HUES48 (cell line): Measurements from ENCODE around the gene C4orf51.

Experiments used
- H3K27ac ChIP-seq: one replicate; pipeline ENCODE4 v1.7.0; 2013; ENCODE audit warnings: low read depth, low read length, inconsistent platforms
- H3K27me3 ChIP-seq: 2 replicates; pipeline ENCODE4 v1.6.1; 2013; ENCODE audit warnings: mild to moderate bottlenecking, low read length; ENCODE audit not compliant: control insufficient read depth, insufficient read depth
- H3K36me3 ChIP-seq: 2 replicates; pipeline ENCODE4 v1.6.1; 2013; ENCODE audit warnings: low read length; ENCODE audit not compliant: control insufficient read depth, insufficient read depth
- H3K4me1 ChIP-seq: 2 replicates; pipeline ENCODE4 v1.6.1; 2013; ENCODE audit warnings: mild to moderate bottlenecking, low read length; ENCODE audit not compliant: control insufficient read depth, insufficient read depth
- H3K4me3 ChIP-seq: 2 replicates; pipeline ENCODE4 v1.5.1; 2013; ENCODE audit warnings: mild to moderate bottlenecking, low read depth, low read length
- H3K9ac ChIP-seq: 2 replicates; pipeline ENCODE4 v1.6.1; 2013; ENCODE audit warnings: mild to moderate bottlenecking, low read depth, low read length, moderate library complexity
- H3K9me3 ChIP-seq: 2 replicates; pipeline ENCODE4 v1.6.1; 2013; ENCODE audit warnings: low read length; ENCODE audit not compliant: control insufficient read depth, insufficient read depth

Gene C4orf51

GRCh38 chr4:145703850-145704497, 24.0 kb downstream of the C4orf51 start:
- H3K9me3 ChIP-seq = 0 out of 2 replicates have a peak, but pooled peaks cover 2% of the 10 kb centered on the region
- peaks cover 23% of the 10 kb centered on the region for H3K4me1 ChIP-seq
- H3K9ac ChIP-seq = no peak overlapping the region
- peak overlapping the region; percentile 83 for H3K27ac ChIP-seq
- H3K4me3 ChIP-seq = 0 out of 2 replicates have a peak overlapping the region, but pooled peaks have one; percentile 34
- H3K27me3 ChIP-seq = no peaks in the 10 kb centered on the region
- H3K36me3 ChIP-seq = no peaks in the 10 kb centered on the region

DNA sequence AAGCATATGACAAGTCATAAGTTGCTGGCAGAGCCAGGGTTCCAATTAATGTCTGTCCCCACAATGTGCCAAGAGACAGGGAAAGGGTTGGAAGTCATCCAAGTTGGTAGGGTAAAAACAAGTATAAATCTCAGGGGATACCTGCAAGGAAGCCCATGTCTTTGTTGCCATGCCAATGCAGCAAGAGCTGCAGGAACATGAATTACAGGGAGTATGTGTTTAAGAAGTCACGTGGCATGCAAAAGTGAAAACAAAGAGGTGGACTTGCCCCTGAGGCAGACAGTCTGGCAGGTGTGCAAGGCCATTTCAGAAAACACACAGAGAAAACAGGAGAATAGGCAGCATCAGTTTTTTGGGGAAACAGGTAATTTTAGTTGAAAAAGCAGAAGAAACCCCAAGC, 29.4 kb downstream of the C4orf51 start:
- no peaks in the 10 kb centered on the region for H3K9me3 ChIP-seq
- H3K9ac ChIP-seq = no peak overlapping the region
- H3K27ac ChIP-seq = no peak overlapping the region
- H3K27me3 ChIP-seq = no peaks in the 10 kb centered on the region
- peaks cover 12% of the 10 kb centered on the region for H3K4me1 ChIP-seq
- H3K36me3 ChIP-seq = no peaks in the 10 kb centered on the region
- no peak overlapping the region for H3K4me3 ChIP-seq

- Histone ChIP-seq H3K27me3 (no peaks in the 10 kb centered on the region), H3K9me3 (no peaks in the 10 kb centered on the region), H3K27ac (no peak overlapping the region), H3K36me3 (no peaks in the 10 kb centered on the region), H3K4me3 (no peak overlapping the region), H3K9ac (no peak overlapping the region), H3K4me1 (peaks cover 7% of the 10 kb centered on the region)
Measured at GRCh38 chr4:145709843-145710242, 29.9 kb downstream of the C4orf51 start.

GRCh38 chr4:145716200-145716599, 36.3 kb downstream of the C4orf51 start:
- Histone ChIP-seq H3K36me3 (no peaks in the 10 kb centered on the region), H3K27ac (no peak overlapping the region), H3K9me3 (no peaks in the 10 kb centered on the region), H3K4me1 (peaks cover 4% of the 10 kb centered on the region; the same call in 1 of the 2 replicates), H3K4me3 (no peak overlapping the region), H3K9ac (no peak overlapping the region), H3K27me3 (no peaks in the 10 kb centered on the region)

DNA sequence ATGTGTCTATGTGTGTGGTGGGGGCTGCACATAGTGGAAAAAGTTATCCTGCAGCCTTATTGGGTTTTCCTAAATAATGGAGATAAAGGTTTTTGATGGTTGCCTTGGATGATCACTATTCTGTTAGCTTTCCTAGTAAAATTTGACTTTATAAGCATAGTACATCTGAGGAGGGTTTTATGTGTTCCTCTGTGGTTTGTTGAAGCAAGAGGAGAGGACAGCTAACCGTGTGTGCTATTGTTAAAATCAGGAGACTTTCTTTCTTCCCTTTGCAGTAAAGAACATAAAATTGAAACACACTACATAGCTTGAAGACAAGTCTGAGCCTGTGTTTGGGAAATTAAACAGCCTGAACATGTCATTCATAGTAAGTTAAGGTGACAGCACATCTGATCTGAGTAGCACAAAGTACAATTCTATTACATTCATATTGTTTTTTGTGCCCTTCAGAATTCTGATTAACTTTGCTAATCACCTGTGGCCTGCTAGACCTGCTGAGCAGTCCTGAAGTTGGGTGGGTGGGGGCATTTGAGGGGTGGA, 36.8 kb downstream of the C4orf51 start:
- no peak overlapping the region for H3K27ac ChIP-seq
- peaks cover 4% of the 10 kb centered on the region; the same call in 1 of the 2 replicates for H3K4me1 ChIP-seq
- H3K9ac ChIP-seq = no peak overlapping the region
- no peaks in the 10 kb centered on the region for H3K9me3 ChIP-seq
- no peaks in the 10 kb centered on the region for H3K27me3 ChIP-seq
- no peaks in the 10 kb centered on the region for H3K36me3 ChIP-seq
- H3K4me3 ChIP-seq = no peak overlapping the region

DNA sequence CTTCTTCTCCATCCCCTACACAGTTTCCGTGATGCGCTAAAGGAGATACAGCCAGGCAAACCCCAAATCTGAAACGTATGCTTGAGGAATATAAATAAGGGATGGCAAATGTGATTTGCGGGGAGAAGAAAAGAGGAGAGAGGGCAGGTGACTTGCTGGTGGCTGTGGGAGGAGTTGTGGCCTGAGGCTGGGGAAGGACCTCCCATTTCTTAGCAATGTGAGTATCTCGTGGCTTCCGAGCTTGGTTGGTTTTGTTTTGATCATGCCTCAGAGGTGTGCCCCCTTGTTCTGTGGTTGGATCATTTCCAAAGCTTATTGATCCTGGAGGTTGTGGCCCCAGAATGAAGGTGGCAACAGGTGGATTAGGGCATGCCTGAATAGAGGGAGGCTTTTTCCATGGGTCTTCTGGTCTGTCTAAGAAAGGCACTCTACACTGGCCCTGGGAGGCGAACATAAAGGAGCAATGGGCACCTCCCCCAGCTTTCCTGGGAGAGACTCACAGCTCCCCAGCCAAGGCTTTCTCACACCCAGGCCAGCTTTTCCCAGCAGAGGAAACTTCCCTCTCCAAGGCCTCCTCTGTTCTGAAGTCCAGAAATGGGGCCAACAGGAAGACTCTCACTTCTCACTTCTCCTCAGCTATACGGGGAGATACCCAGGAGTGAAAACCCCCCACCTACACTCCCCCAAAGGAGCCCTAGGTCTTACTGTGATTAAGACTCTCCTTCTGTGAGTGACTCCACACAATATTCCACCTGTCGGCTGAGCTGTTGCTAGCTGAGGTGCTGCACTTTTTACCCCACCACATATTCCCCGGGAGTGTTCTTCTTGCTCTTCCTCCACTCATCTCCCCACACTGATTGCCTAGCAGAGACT, 40.0 kb downstream of the C4orf51 start:
- peaks cover 4% of the 10 kb centered on the region; the same call in 1 of the 2 replicates for H3K4me1 ChIP-seq
- no peak overlapping the region for H3K9ac ChIP-seq
- H3K4me3 ChIP-seq = no peak overlapping the region
- H3K27me3 ChIP-seq = no peaks in the 10 kb centered on the region
- H3K36me3 ChIP-seq = no peaks in the 10 kb centered on the region
- H3K27ac ChIP-seq = no peak overlapping the region
- H3K9me3 ChIP-seq = peaks cover 3% of the 10 kb centered on the region; the same call in 1 of the 2 replicates

- Histone ChIP-seq H3K9ac (no peak overlapping the region), H3K27me3 (no peaks in the 10 kb centered on the region), H3K27ac (no peak overlapping the region), H3K36me3 (no peaks in the 10 kb centered on the region), H3K4me3 (no peak overlapping the region), H3K4me1 (peaks cover 4% of the 10 kb centered on the region; the same call in 1 of the 2 replicates), H3K9me3 (peaks cover 3% of the 10 kb centered on the region; the same call in 1 of the 2 replicates)
Measured at GRCh38 chr4:145720656-145721055, 40.7 kb downstream of the C4orf51 start.

DNA sequence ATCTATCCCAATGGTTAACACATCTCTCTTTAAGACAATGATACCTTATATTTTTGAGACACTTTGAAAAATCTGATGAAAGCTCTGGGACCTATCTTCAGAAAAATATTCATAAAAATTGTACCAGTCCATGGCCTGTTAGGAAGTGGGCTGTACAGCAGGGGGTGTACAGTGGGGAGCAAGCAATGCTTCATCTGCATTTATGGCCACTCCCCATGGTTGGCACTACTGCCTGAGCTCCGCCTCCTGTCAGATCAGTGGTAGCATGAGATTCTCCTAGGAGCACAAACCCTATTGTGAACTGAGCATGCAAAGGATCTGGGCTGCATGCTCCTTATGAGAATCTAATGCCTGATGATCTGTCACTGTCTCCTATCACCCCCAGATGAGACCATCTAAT, 42.6 kb downstream of the C4orf51 start:
- Histone ChIP-seq H3K27ac (no peak overlapping the region), H3K9ac (no peak overlapping the region), H3K4me3 (no peak overlapping the region), H3K27me3 (no peaks in the 10 kb centered on the region), H3K36me3 (no peaks in the 10 kb centered on the region), H3K9me3 (peaks cover 3% of the 10 kb centered on the region; the same call in 1 of the 2 replicates), H3K4me1 (peaks cover 4% of the 10 kb centered on the region; the same call in 1 of the 2 replicates)

GRCh38 chr4:145723336-145723735, 43.4 kb downstream of the C4orf51 start:
- Histone ChIP-seq H3K4me1 (peaks cover 4% of the 10 kb centered on the region; the same call in 1 of the 2 replicates), H3K9me3 (peaks cover 3% of the 10 kb centered on the region; the same call in 1 of the 2 replicates), H3K27ac (no peak overlapping the region), H3K4me3 (no peak overlapping the region), H3K9ac (no peak overlapping the region), H3K27me3 (no peaks in the 10 kb centered on the region), H3K36me3 (no peaks in the 10 kb centered on the region)

GRCh38 chr4:145730026-145730425, 50.1 kb downstream of the C4orf51 start:
- Histone ChIP-seq H3K9me3 (no peaks in the 10 kb centered on the region), H3K4me1 (peaks cover 19% of the 10 kb centered on the region), H3K27me3 (no peaks in the 10 kb centered on the region), H3K9ac (no peak overlapping the region), H3K36me3 (no peaks in the 10 kb centered on the region), H3K27ac (no peak overlapping the region), H3K4me3 (no peak overlapping the region)

- Histone ChIP-seq H3K27me3 (no peaks in the 10 kb centered on the region), H3K9me3 (no peaks in the 10 kb centered on the region), H3K4me3 (no peak overlapping the region), H3K36me3 (no peaks in the 10 kb centered on the region), H3K27ac (no peak overlapping the region), H3K4me1 (peaks cover 28% of the 10 kb centered on the region), H3K9ac (no peak overlapping the region)
Measured at GRCh38 chr4:145731028-145731427, 51.1 kb downstream of the C4orf51 start.
